ENCODE results near the gene SOCS3.

DNA sequence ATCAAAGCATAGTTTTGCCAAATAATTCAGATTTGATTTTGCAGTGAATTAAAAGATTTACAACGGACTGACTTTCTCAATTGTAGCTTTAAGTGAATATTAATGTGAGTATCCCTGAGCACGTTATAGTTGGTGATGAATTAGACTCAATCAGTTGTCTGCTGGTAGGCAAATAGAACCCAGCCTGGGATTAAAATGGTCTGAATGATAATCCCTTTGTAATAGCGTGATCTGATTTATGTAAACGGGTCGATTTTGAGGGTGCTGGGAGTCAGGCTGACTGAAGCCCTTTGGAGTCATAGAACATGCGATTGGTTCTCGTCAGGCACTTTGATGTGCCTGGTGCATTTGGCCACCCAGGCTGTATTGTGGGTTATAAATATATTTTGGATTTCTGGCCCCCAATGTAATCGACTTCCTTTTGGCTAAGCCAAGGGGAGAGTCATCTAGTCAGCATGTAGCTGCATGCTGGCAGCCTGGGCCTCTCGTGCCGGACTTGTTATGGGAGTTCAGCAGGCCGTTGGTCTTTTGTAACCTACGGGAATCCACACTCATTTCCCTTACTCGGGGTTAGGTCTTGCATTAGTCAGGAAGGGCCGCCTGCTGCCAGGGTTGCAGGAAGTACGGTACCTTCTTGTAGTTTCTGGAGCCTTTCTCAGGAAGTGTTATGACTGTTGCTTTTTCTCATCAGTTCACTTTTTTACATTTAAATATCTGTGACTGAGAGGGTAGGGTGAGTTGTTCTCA, 24.0 kb upstream of the SOCS3 start:
- TF ChIP-seq, protein P1, sequence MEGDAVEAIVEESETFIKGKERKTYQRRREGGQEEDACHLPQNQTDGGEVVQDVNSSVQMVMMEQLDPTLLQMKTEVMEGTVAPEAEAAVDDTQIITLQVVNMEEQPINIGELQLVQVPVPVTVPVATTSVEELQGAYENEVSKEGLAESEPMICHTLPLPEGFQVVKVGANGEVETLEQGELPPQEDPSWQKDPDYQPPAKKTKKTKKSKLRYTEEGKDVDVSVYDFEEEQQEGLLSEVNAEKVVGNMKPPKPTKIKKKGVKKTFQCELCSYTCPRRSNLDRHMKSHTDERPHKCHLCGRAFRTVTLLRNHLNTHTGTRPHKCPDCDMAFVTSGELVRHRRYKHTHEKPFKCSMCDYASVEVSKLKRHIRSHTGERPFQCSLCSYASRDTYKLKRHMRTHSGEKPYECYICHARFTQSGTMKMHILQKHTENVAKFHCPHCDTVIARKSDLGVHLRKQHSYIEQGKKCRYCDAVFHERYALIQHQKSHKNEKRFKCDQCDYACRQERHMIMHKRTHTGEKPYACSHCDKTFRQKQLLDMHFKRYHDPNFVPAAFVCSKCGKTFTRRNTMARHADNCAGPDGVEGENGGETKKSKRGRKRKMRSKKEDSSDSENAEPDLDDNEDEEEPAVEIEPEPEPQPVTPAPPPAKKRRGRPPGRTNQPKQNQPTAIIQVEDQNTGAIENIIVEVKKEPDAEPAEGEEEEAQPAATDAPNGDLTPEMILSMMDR (conservative IDR thresholded peaks at IDR 0.05; ENCODE audit: low read length): no peak
- TF ChIP-seq EZH2phosphoT487 (IDR thresholded peaks at IDR 0.05; ENCODE audit: borderline replicate concordance): no peak

Data from Loucy (cell line).